GM04503 (cell line): ENCODE results near the gene TRIM2.

Source experiments
- DNase-seq: peaks from one replicate; pipeline ENCODE4 v3.0.0-alpha.2; 2012; ENCODE audit warnings: low read depth

The TRIM2 gene

GRCh38 chr4:153375303-153375702 is 171.1 kb downstream of the TRIM2 start:
- DNase-seq, result no peak

DNA sequence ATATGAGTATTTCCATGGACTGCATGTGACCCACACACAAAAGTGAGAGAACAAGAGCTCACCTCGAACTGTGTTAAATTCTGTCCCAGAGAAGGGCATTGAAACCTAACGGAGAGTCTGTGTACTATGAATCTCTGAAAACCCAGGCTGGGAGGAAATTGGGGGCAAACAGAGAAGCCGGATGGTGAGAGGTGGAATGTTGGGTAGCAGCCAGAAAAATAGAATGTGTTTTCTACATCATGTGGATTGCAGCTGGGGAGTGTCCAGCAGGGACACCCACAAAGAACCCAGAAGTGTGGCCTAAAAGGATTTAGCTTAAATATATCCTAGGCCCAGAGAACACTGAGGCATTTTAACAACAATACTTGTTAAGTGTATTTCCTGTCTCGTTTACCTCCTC is 178.9 kb downstream of the TRIM2 start:
- DNase-seq, result no peak

- no peak for DNase-seq
Measured at GRCh38 chr4:153384160-153384559, 179.9 kb downstream of the TRIM2 start.

- no peak for DNase-seq
Measured at GRCh38 chr4:153385784-153386183, 181.5 kb downstream of the TRIM2 start.

DNA sequence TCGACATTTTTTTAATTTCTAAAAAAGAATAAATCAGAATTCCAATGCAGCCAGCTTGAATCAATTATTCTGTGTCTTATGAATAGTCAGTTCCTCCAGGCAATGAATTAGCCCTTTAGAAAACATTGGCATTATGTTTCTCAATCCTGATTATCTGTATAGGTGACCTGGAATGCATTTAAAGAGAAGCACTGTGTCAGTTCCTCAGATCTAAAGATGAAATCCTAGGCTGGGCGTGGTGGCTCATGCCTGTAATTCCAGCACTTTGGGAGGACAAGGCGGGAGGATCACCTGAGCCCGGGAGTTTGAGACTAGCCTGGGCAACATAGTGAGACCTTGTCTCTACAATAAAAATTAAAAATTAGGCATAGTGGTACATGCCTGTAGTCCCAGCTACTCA is 183.7 kb downstream of the TRIM2 start:
- DNase-seq, result no peak
